ENCODE data around the gene RHBG.

RHBG gene

DNA sequence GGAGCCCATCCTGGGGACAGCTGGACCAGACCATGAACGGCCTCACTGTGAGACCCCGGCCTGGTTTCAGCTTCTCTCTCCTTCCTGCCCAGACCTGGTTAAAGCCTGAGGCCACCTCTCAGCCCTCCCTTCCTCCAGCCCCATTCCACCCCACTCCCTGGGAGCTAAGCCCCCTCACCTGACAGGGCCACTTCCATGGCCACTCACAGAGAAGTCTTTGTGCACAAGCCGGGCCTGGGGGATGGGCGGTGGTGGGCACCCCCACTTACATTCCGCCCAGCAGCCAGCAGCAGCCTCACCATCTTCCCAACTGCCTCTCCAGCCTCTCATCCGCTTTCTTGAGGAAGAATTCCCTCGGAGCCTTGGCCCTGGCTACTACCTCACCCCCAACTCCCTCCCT, 40.4 kb downstream of the RHBG start:
- DNase-seq, result no peak

- no peak for DNase-seq
Measured at GRCh38 chr1:156410238-156410637, 41.2 kb downstream of the RHBG start.

DNA sequence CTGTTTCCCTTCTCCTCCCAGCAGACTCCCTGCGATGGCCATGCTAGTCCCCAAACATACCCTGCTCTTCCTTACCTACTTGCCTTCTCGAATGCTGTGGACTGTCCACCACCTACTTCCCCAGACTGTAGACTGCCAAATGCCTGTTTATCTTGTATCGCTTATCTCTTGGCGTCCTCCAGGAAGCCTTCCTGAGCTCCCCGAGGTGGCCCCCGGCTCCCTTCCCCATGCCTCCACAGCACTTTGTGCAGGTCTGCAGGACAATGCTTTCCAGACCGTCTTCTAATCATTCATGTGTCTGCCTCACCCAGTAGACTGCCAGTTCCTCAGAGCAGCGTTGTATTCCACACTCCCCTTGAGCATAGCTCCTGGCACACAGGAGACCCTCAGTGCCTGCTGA, 41.7 kb downstream of the RHBG start:
- DNase-seq, result no peak

GRCh38 chr1:156412653-156413321, 43.8 kb downstream of the RHBG start:
- DNase-seq, result no peak

GRCh38 chr1:156413391-156414246, 44.6 kb downstream of the RHBG start:
- no peak for DNase-seq

DNA sequence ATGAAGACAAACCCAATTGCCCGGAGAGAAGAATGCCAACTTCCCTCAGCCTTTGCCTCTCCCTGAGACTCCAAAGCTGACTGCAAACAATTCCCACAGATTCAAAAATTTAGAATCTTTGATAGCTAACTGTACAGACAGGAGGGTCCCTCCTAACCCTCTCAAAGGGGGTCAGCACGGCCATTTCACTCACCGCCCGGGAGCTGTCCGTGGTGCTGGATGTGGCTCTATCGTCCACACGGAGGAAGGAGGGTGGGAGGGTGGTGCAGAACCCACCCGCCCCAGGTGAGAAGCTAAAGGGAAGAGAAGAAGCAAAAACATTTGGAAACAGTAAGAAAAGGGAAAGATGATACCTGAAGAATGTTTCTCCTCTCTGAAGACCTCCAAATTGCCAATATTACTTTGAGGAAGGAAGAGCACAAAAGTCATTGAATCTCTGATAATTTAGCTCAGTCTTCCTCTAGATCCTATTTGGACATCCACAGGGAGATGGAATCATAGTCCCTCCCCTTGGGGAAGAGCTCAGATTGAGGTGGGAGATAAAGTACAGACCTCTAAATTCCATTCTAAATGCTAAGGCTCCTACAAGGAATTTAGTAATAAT, 45.6 kb downstream of the RHBG start:
- DNase-seq, result no peak

GRCh38 chr1:156416993-156417392, 48.0 kb downstream of the RHBG start:
- no peak for DNase-seq

- DNase-seq, result no peak
Measured at GRCh38 chr1:156417401-156418020, 48.5 kb downstream of the RHBG start.

DNA sequence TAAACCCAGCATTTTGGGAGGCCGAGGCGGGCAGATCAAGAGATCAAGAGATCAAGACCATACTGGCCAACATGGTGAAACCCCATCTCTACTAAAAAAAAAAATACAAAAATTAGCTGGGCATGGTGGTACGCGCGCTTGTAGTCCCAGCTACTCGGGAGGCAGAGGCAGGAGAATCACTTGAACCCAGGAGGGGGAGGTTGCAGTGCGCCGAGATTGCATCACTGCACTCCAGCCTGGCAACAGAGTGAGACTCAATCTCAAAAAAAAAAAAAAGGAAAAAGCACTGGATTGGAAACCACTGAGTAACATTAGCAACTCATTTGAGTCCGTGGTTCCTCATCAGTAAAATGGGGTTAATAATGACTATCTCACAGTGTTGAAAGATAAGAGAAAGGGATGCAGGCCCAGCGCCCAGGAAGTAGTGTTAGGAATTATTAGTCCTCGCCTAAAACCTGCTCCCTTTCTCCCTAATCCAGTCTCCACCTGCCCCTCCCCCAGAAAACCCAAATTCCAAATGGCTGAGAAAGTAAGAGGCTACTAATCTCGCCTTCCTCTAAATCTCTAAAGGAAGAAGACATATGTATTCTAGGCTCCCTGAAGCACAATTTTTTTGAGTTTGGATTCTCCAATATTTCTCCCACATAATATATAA, 49.5 kb downstream of the RHBG start:
- no peak for DNase-seq

- DNase-seq, result no peak
Measured at GRCh38 chr1:156419854-156420204, 50.8 kb downstream of the RHBG start.

- peak; percentile 33 to 50 for DNase-seq
Measured at GRCh38 chr1:156420205-156421061, 51.4 kb downstream of the RHBG start.

GRCh38 chr1:156421062-156421938, 52.3 kb downstream of the RHBG start:
- peak; percentile 25 to 26 for DNase-seq

DNA sequence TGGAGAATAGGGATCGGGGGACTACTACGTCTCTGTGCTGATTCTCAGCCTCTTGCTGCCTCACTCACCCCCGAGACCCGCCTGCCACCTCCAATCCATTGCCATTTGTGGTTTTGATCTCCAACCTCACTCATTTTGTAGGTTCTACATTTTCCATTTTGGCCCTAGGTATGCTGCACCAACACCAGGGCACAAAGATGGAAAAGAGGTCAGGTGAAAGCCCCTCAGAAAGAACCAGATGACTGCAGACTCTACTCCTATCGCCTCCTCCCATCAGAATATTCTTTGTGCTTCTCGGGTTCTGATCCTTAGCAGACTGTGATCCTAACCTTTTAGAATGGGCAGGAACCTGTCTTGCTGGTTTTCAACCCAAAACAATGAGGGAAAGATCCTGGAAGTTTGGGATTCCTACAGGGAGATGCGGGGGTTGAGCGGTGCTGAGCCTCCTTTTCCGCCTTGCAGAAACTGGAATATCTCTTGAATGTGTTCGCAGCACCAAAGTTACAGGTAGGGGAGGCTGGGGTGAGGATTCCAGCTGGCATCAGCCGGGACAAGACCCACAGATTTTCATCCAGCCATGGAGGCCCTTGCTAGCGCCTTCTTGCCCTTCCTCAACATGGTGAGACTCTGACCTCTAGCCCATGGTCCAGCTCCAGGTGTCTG, 53.1 kb downstream of the RHBG start:
- DNase-seq, result no peak

- no peak for DNase-seq
Measured at GRCh38 chr1:156422602-156423091, 53.6 kb downstream of the RHBG start.

DNA sequence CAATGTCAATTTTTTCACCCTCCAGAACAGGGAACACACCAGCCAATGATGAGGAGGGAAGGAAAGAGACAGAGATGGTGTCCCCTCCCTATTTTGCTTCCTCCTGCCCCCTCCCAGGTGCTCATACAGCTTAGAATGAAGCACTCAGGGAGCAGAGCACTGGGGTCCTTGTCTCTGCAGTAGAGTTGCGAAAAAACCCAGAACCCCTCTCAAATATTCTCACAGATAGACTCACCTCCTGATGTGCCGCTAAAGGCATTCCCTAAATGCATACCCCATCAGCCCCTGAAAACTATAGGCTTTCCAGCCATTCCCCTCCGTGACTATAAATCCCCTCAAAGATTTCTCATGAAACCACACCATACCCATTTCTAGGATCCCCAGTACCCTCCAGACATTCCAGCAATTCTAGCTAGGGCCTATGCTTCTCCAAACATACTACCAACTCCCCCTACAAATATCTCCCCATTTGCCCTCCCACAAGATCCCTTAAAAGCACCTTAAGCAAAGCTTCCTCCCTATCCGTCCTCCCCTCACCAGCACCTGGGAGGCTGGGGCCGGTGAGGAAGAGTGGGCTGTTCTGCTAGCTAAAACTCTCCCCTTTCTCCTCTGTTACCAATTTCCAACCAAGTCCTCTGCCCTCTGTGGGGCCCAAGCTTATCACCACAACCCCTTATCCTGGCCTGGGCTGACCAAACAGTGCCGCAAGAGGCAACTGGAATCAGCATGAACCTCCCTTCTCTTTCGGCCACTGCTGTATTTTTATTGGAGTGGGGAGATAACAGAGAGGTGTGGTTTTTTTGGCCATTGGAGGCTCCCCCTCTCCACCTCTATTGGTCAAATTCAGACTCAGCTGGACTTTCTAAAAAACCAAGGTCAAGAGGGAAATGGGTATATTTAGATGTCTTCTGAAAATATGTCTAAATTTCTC, 54.7 kb downstream of the RHBG start:
- no peak for DNase-seq

DNA sequence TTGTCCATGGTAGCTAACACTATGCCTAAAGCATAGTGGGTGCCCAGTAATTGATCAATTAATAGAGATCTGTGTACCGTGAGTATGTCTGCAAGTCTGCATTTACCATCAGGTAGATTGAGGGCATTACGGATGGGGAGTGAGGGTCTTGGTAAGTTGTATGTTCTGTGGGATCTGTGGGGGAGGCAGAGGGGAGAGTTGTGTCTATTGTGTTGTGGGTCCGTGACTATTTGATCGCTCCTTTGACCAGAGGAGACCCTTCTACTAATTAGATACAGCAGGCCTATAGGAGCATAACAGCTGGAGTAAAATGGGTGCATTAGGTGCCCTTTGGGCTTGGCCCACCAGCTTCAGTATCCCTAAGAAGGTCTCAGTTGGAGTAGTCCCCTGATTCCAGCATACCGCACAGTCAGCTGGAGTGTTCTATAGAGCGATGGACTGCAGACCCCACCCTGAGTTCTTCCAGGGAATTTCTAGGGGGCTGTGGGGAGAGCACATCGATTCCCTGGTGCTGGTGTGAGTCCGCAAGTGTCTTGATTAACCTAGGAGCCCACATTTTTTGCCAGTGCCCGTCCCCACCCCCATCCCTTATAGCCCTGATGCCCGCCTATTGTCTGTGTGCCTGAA, 55.9 kb downstream of the RHBG start:
- no peak for DNase-seq

GRCh38 chr1:156425943-156426342, 56.9 kb downstream of the RHBG start:
- no peak for DNase-seq

DNA sequence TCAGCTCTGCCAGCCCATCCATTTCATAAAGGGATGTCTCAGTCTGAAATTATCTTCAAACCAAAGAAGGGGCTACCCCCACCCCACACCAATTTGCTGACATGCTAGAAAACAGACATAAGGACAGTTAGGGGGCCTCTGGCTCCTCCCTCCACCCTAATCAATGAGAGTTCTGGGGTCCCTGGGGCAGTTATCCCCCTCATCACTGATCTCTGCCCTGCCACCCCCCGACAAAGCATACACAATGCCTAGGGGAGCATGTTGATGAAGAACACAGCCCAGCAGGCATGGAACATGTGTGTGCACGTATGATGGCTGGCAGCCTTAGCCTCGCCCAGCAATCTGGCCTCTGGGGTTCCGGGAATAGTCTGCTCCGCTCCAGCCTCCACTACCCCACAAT, 58.9 kb downstream of the RHBG start:
- no peak for DNase-seq
